HG03159 (cell line): ENCODE measurements around the gene TIPARP.
"Not testable (repeated sequence)": the region's sequence is repeated elsewhere in the genome, so short reads cannot be mapped to it uniquely, and the experiment has no call there.

ENCODE experiments used
- ATAC-seq: cut with Tn5 transposase; IDR thresholded peaks from one replicate; pipeline ENCODE4 v1.9.1; 2021; ENCODE audit warnings: mild to moderate bottlenecking, moderate library complexity; ENCODE audit not compliant: unreplicated experiment

TIPARP gene

GRCh38 chr3:156737049-156737448 lies 62.7 kb downstream of the TIPARP start:
- ATAC-seq = not testable (repeated sequence)

GRCh38 chr3:156738251-156738650 lies 63.9 kb downstream of the TIPARP start:
- no peak for ATAC-seq

- no peak for ATAC-seq
These were observed 65.6 kb downstream of the TIPARP start for GRCh38 chr3:156739976-156740375.

GRCh38 chr3:156740581-156740980 lies 66.2 kb downstream of the TIPARP start:
- ATAC-seq = not testable (repeated sequence)

GRCh38 chr3:156741935-156742334 lies 67.5 kb downstream of the TIPARP start:
- ATAC-seq = no peak

GRCh38 chr3:156742401-156742800 lies 68.0 kb downstream of the TIPARP start:
- ATAC-seq = no peak

- no peak for ATAC-seq
These were observed 69.5 kb downstream of the TIPARP start for GRCh38 chr3:156743859-156744258.

GRCh38 chr3:156744631-156745030 lies 70.2 kb downstream of the TIPARP start:
- ATAC-seq = no peak

GRCh38 chr3:156745766-156746165 lies 71.4 kb downstream of the TIPARP start:
- ATAC-seq = no peak

- no peak for ATAC-seq
These were observed 72.7 kb downstream of the TIPARP start for GRCh38 chr3:156747046-156747445.

- ATAC-seq = no peak
These were observed 74.9 kb downstream of the TIPARP start for GRCh38 chr3:156749244-156749643.

- no peak for ATAC-seq
These were observed 75.9 kb downstream of the TIPARP start for GRCh38 chr3:156750191-156750873.

- ATAC-seq = no peak
These were observed 76.5 kb downstream of the TIPARP start for GRCh38 chr3:156750874-156751245.

GRCh38 chr3:156751461-156752025 lies 77.2 kb downstream of the TIPARP start:
- no peak for ATAC-seq
